Activated CD4-positive, alpha-beta T cell treated with anti-CD3 and anti-CD28 coated beads for 1 hour (primary cell): Measurements from ENCODE around the gene PCSK7.
"Not testable (repeated sequence)": the region's sequence is repeated elsewhere in the genome, so short reads cannot be mapped to it uniquely, and the experiment has no call there.

Experiments used
- DNase-seq: peaks from one replicate; pipeline ENCODE4 v3.0.0-alpha.2; 2020

PCSK7 gene

GRCh38 chr11:117231842-117232091 is at the start of gene PCSK7:
Gene PCSK7, minus strand, starts transcription at chr11:117232073. Its CDS starts 2,229 bp downstream, at chr11:117229844.
- DNase-seq = no peak

GRCh38 chr11:117281159-117281558 is 49.3 kb upstream of the PCSK7 start:
- no peak for DNase-seq

- no peak for DNase-seq
Observed at GRCh38 chr11:117279711-117280376, 48.0 kb upstream of the PCSK7 start.

GRCh38 chr11:117278347-117278746 is 46.5 kb upstream of the PCSK7 start:
- no peak for DNase-seq

DNA sequence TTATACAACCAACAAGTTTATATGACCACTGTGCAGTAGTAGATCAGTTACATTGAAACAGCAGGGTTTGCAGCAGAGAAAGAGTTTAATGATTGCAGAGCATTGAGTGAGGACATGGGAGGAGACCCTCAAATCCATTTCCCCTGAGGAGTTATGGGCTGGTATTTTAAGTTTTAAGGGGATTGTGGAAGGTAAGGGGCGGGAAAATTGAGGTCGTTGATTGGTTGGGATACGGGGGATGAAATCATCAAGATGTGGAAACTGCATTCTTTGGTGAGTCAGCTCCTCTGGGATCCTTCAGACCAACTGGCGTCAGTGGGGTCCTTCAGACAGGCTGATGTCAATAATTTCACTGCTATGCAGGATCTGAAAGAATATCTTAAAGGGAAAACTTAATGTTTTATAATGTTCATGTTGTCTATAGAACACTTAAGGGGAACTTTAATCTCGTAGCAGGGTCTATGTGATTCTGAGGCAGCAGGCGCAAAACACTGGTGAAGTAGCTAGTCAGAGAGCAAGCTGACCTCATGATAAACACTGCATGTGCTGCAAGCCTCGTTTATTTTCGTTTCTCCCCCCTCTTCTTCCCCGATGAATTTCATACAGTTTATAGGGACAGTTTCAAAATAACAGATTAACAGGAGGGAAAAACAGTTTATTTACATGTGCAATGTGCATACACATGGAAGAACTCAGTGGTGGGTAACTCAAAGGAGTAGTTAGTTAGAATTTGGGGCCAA is 41.8 kb upstream of the PCSK7 start:
- no peak for DNase-seq

DNA sequence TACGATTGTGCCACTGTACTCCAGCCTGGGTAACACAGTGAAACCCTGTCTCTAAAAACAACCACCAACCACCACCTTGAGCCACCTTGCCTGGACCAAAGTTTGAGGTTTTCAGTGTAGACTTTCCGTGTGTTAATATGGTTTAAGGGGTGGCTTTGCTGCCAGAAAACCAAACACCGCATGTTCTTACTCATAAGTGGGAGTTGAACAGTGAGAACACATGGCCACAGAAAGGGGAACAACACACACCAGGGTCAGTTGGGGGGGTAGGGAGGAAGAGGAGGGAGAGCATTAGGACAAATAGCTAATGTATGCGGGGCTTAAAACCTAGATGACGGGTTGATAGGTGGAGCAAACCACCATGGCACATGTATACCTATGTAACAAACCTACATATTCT is 40.3 kb upstream of the PCSK7 start:
- DNase-seq = not testable (repeated sequence)

DNA sequence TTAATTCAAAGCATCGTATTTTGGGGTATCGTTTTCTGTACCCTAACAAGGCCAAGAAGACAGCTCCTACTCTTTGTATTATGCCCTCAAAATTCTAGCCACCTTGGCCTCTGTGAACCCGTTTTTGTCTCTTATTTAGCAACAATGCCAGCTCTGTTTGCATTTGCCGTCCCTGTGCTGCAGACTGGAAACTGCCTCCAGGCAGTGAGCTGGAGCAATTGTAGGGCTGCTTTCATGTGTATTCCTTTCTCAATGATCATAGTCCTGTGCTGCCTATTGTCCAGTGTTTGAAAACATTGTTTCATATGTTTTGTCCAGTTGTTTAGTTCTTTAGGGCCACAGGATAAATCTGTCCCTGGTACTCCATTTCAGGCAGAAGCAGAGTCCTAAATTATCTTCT is 39.3 kb upstream of the PCSK7 start:
- no peak for DNase-seq

DNA sequence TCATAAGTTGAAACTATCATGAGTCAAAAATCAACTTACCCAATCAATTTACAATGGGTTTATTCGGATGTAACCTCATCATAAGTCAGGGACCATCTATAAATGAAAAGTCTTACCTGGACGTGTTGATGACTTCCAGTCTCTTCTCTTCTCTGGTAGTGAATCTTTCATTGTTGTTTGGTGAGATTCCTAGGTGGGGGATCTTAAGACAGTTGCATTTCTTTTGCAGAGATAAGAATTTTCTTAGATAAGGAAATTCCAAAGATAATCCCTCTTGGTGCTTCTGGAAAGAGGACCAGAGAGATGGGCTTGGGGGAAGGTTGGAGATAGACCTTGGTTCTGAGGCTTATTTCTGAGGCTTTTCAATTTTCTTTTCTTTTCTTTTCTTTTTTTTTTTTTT is 38.0 kb upstream of the PCSK7 start:
- DNase-seq = no peak

GRCh38 chr11:117265745-117266144 is 33.9 kb upstream of the PCSK7 start:
- DNase-seq = no peak

DNA sequence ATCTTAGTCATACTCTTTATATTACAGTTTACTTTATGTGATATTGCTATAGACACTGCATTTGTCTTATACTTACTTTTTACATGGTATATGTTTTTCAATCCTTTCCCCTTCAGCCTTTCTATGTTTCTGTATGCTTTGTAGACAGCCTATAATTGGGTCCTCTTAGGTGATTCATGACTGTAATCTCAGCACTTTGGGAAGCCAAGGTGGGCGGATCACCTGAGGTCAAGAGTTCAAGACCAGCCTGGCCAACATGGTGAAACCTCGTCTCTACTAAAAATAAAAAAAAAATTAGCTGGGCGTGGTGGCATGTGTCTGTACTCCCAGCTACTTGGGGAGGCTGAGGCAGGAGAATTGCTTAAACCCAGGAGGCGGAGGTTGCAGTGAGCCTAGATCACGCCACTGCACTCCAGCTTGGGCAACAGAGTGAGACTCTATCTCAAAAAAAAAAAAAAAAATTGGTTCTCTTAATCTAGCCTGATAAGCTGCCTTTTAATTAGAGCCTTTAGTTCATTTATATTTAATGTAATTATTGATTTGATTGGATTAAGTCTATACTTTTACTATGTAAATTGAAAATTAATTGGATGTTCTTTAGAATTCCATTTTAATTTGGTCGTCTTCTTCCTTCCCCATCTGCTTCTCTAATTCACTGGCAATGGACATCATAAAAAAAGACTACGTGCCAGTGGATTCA is 32.9 kb upstream of the PCSK7 start:
- DNase-seq = not testable (repeated sequence)

DNA sequence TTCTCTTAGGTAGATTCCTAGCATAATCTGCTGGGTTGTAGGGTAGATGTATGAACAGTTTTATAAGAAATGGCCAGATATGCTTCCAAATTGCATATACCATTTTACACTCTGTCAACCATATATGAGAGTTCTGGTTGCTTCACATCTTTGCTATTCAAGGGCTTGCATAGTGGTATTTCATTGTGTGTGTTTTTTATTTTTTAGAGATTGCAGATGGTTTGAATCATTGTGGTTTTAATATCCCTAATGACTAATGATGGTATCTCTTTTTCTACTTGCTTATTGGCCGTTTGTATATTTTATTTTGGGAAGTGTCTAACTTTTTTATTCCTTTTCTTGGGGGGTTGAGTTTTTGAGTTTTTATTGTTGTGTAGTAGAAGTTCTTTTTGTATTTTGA is 27.5 kb upstream of the PCSK7 start:
- no peak for DNase-seq

DNA sequence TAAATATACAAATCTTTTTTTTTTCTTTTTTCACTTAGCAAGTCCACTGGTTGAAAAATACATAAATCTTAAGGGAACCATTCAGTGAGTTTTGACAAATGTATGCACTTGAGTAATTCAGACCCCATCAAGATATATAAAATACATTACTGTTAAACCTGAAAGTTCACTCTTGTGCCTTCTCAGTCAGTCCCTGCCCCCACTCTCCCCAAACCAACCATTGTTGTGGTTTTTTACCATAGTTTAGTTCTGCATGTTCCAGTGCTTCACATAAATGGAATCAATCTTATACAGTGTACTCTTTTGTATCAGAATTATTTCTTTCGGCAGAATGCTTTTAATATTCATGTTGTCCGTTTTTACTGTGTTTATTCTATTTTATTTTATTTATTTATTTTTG is 26.7 kb upstream of the PCSK7 start:
- DNase-seq = no peak

- no peak for DNase-seq
Observed at GRCh38 chr11:117256573-117256972, 24.7 kb upstream of the PCSK7 start.

DNA sequence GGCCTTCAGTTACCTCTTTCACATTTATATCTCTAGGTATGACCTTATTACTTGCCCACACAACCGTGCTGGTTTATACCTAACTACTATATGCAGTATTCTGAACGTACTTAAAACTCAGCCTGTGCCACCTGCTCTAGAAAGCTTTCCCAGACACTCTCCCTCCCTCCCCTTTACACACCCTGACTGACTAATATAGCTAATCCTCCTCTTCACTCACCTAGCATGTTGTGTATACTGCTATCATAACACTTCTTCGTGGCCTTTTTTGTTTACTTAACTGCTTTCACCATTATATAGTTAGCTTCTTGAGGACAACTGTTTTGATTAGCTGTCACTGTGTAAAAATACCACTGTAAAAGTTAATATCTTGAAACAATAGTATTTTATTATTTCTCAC is 24.1 kb upstream of the PCSK7 start:
- no peak for DNase-seq

DNA sequence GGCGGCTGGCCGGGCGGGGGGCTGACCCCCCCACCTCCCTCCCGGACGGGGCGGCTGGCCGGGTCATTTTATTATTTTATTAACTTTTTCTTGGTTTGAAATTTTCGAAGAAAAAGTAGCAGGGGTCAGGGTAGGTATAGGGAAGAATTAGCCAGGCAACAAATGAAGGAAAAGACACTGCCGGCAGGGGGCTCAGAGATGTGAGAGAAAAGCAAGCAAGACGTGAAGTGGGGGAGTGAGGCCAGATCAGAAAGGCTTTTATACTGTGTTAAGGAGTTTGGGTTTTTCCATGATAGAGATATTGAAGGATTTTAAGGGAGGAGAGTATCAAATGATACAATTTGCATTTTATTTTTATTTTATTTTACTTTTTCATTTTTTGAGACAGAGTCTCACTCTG is 19.6 kb upstream of the PCSK7 start:
- DNase-seq = no peak

- DNase-seq = no peak
Observed at GRCh38 chr11:117249571-117249970, 17.7 kb upstream of the PCSK7 start.

DNA sequence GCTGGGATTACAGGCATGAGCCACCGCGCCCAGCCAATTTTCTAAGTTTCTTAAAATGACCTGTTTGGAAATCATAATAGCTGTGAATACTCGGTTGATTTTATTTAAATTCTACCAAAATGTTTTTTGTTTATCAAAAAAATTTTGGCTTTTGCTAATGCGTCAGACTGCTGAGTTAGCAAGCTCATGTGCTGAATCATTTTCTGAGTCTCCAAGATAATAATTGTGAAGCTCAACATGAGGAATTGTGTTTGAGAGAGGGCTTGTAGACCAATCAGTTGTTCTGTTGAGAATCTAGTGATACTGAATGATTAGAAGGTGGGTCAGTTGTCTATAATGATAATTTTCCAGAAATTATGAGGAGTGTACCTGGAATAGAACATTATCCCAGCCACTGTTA is 16.5 kb upstream of the PCSK7 start:
- no peak for DNase-seq

GRCh38 chr11:117239295-117239694 is 7.4 kb upstream of the PCSK7 start:
- no peak for DNase-seq

- no peak for DNase-seq
Observed at GRCh38 chr11:117238221-117238620, 6.3 kb upstream of the PCSK7 start.

GRCh38 chr11:117232911-117233409 is 1.1 kb upstream of the PCSK7 start:
- no peak for DNase-seq

- DNase-seq = peak; percentile 68
Observed at GRCh38 chr11:117232092-117232878, 412 bp upstream of the PCSK7 start, which contains the start of gene RNF214. Gene RNF214, plus strand, starts transcription at chr11:117232671. Its CDS starts 1,602 bp downstream, at chr11:117234273.

- no peak for DNase-seq
Observed at GRCh38 chr11:117230999-117231841, 653 bp downstream of the PCSK7 start.
